Inflammatory macrophage (primary cell): ENCODE data around the gene SUMO3.

Source experiments
- DNase-seq, 2 donors: peaks; one replicate each; pipeline ENCODE4 v3.0.0-alpha.2; 2020 to 2022
- total RNA-seq, 18 experiments: gene quantifications; one replicate each; lab custom pipeline; 2026; ENCODE audit warnings: mixed read lengths in 6 of 18, inconsistent platforms in 2 of 18; lab: John Stamatoyannopoulos, UW

Gene SUMO3
- 39.1 to 122 (median 99.9) reads per million in 18 experiments for total RNA-seq

DNA sequence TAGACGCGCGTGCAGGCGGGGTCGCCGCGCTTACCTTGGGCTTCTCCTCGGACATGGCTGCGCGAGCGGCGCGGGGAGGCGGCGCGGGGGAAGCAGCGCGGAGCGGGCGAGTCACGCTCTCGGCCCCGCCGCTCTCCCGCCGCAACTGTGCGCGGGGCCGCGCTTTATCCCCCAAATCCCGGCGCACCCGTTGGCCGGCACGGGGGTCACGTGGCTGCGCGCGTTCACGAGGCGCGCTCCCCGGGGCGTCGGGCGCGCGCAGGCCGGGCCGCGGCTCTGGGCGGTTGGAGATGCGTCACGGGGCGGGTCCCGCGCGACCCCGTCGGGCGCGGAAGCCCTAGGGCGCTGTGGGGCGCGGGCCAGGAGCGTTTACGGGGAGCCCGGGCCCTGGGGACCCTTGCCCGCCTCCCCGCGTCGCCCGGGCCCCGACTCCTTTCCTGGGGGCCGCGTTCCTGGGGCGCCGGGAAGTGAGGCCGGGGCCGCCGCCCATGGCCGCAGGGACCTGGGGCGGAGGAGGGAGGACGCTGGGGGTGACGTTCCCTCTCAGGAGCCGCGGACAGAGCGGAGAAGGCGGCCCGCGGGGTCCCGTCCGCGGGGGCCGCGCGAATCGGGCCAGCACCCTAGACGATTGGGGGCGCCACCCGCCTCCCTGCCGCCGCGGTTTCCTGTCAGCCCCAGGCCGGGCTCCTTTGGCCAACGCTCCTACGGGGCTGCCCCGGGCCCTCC is at the start of gene SUMO3:
Gene SUMO3, minus strand, starts transcription at position 149 of the 726 bp plus-strand sequence. Its CDS starts 94 bp downstream, at position 55.
- DNase-seq, result peak; percentile 87 to 90

- DNase-seq, result no peak
These were observed 49.6 kb upstream of the SUMO3 start for GRCh38 chr21:44867464-44867863.

GRCh38 chr21:44866780-44867179 is 48.9 kb upstream of the SUMO3 start:
- DNase-seq, result no peak

DNA sequence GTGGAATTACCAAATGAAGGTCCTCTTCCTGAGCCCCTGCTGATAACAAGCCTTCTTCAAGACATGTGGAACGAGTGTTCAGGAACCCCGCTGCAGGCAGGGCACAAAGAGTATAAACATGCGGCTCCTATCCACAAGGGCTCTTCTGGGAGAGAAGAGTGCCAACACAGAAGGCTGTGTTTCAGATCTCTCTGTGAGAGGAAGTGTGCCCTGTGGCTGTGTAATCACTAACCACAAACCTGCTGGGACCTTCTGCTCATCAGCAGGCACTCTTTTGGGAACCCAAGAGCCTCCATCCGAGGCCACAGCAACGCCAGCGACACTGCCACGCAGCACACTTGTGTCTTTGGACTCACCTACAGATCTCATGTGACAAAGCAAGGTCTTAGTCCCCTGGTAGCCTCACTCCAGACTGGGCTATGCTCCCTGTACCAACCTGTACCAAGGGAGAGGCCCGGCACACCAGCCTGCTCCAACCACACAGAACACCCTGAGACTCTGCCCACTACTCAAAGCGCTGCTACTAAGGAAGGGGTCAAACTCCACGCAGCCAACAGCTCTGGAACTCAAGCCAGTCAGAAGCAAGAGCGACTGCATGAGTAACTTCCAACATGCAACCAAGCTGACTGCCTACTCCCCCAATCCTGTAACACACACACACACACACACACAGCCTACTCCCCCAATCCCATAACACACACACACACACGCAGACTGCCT is 47.9 kb upstream of the SUMO3 start:
- DNase-seq, result peak; percentile 68 to 70

DNA sequence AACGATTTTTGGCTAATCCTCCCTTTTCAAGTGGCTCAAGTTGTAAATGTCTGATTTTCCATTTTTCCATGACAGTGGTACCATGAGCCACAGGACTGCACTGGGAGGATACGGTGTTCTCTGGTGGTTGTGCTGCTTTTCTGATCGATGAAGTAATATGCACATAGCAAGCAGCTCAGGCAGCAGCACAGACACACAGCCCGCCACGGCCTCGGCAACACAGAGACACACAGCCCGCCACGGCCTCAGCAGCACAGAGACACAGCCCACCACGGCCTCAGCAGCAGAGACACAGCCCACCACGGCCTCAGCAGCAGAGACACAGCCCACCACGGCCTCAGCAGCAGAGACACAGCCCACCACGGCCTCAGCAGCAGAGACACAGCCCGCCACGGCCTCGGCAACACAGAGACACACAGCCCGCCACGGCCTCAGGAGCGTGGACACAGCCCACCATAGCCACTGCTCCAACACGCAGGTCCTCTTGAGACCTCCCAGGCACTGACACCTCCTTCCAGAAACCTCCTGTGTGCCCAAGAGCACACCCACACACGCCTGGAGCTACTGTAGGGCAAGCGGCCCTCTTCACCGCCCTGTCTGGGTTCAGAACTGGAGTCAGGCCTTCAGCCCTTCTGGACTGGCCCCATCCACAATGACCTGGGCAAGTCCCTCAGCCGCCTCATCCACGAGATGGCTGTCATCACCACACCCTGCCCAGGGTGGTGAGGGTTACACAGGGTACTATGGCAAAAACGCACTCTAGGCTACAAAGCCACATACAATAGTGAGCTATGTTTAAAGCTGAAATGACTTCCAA is 45.2 kb upstream of the SUMO3 start:
- DNase-seq, result no peak

DNA sequence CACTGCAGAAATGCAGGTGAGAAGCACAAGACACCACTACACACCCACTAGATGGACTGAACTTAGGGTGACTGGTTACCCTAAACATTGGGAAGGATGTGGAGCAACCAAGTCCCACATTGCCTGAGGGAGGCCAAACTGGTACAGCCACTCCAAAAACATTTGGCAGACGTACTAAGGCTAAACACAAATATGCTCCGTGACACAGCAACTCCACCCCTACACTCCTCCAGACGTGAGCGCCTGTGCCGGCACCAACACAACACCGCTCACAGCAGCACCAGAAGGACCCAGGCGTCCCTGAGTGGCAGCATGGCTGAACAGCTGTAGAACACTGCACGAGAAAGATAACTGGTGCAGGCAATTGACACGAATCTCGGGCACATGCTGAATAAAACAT is 40.9 kb upstream of the SUMO3 start:
- no peak for DNase-seq

DNA sequence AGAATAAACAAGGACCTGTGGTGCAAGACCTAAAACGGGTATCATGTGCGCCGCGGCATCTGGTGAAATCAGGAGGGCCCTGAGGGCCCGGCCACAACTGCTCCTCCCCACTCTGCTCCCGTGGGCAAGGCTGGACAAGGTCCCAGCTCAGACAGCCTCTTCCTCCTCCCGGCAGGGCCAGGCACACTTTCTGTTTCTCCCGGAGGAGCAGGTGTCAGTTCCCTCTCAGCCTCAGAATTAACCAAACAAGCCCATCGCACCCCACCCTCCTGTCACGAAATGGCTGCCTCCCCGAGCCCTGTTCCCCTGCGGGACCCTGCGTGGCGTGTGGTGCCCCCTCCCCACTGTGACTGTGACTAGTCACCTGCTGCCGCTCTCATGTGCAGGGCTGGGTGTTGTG is 40.4 kb upstream of the SUMO3 start:
- DNase-seq, result no peak

DNA sequence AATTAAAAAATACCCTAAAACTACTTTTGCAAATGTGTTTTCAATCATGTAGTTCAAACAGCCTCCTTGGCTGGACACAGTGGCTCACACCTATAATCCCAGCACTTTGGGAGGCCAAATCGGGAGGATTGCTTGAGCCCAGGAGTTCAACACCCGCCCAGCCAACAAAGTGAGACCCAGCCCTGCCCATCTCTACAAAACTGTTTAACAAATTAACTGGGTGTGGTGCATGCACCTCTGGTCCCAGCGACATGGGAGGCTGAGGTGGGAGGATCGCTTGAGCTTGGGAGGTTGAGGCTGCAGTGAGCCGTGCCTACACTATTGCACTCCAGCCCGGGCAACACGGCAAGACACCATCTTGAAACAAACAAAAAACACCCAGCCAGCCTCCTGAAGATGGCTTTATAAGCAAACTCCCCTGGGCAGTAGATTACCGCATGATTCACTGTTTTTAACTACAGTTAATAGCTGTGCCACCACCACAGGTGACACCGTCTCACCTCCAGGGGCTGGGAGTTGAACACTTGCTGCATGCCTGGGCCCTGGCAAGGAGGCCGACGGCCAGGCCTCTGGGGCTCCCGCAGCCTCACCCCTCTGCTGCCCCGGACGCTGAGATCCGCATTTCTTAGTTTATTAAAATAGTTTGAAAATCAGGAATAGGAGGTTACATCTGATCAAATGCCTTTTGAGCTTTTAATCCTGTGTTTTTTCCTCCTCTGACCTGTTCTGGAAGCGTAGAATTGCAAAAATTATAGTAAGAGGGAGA is 39.4 kb upstream of the SUMO3 start:
- DNase-seq, result no peak

DNA sequence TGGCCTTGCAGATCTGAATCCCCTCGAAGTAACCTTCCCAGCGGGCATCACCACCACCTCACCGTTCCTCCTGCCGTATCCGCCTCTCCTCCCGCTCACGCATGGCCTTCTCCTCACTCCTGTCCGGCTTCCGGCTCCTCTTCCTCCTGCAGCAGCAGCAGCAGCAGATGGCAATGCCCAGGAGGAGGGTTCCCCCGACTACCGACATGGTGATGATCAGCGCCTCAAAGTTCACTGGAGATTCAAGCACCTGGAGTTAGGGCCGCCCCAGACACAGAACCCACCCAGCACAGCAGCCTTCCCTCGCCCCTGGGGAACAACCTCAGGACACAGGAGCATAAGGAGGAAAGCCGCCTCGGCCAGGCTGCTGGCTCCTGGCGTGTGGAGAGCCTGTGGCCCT is 38.3 kb upstream of the SUMO3 start:
- no peak for DNase-seq

DNA sequence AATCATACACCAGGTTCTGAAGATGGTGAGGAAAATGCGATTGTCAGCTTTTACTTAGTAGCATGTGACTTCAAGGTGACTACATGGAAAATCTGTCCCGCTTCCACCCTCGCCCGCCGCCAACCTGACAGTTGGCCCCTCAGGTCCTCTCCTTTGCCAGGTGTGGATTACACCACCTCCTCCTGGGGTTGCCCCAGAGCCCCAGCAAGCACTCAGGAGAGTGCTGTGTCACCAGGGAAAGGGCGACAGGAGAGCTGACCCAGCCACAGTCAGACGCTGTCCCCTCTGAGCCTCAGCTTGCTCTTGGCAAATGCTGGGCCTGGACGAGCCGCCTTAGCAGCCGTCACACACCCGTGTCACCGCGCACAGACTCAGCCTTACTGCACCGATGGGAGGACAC is 37.7 kb upstream of the SUMO3 start:
- no peak for DNase-seq

- DNase-seq, result peak in 1 of 2 donors; percentile 16
These were observed 37.0 kb upstream of the SUMO3 start for GRCh38 chr21:44854664-44855446.

DNA sequence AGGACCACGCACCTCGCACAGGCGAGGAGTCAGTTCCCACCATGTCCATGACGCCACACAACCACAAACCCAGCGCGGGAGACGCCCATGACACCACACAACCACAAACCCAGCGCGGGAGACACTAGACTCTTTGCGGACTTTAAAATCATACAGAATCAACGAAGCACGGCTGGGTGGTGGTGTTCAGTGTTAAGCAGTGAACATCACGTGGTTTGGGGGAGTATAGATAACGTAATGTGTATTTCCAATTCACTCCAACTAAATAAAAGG is 36.5 kb upstream of the SUMO3 start:
- DNase-seq, result no peak

DNA sequence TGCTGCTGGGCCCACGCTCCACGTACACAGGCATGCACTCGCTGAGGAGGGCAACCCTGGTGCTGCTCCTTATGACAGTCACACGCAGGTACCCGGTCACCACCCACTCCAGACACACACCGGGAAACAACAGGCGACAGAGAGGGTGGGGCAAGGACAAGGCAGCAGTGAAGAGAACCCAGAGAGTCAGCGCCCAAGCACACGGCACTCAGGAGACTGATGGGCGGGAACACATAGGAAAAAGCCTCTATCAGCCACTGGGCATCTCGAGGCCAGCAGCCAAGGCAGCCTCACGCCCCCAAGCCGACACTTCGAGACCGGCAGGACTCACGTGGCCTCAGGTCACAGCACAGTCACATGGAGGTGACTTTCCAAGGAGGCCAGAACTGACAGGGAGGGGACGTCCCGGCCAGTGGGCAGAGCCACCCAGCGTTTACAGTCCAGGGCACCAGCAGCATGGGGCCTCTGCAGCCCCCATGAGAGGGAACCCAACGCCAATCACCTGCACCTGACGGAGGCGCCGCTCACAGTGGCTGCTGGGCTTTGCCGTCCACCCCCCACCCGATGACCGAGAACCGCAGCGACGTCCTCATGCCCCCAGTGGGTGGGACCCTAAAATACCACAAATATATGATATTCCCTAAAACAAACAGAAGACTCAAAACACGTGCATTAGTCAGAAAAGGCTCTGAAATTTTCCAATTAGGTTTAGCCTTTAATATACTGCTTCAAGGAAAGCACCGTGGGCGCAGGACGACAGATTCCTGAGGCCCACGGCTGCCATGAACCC is 35.9 kb upstream of the SUMO3 start:
- DNase-seq, result no peak

DNA sequence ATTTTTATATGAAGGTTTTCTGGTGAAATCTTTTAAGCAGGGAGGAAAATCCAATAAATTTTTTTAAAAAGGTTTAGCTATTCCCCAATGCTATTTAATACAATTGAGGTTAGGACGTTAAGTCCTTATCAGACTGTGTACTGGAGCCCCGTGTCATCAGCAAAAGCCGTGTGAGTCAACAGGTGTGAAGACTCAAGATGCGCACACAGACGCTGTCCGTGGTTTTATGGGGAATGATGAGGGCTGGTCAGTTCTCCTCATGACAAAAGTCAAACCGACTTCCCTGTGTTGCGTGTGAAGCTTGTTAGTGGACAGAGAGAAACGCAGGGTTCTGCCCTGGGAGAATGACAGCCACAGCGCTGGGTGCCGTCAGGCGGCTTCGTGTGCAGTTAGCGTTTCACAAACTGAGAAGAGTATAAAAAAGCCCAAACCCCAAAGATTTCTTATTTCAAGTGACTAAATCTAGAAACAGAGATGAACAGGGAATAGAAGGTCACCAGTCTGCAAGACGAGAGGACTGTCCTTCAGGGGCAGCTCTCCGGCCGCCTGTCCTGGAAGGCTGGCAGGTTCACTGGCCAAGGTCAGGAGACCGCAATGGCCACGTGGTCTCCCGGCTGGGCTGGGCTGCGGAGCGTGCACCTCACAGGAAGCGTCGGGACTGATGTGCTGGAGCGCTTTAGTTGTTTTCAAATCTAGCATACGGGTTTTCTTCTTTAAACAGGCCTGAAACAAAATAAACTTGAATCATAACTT is 33.2 kb upstream of the SUMO3 start:
- no peak for DNase-seq

- DNase-seq, result no peak
These were observed 32.4 kb upstream of the SUMO3 start for GRCh38 chr21:44850208-44850800.

DNA sequence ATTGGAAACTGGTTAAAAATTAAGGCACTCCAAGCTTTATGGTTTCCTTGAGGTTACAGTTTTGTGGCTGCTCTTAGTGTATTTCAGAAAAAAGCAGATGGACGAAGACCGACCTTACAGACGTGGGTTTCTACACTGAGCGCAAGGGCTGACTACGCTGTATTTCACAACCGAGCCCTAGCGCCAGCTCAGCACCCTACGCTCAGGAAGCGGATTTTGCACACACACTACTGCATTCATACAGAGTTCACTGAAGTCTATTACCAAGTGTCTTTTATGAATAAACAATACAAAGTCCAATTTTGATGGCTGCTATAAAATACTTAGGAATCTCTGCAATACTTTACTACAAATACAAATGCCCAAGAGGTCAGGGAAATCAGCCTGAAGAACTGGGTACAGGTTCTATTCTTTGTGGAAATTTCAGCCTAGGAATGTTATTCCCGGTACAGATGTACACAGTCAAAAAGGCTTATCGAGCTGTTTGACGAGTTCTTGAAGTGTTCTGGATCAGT is 31.8 kb upstream of the SUMO3 start:
- DNase-seq, result peak; percentile 75 to 91

GRCh38 chr21:44848821-44849521 is 31.1 kb upstream of the SUMO3 start:
- DNase-seq, result no peak

- DNase-seq, result no peak
These were observed 29.6 kb upstream of the SUMO3 start for GRCh38 chr21:44847261-44848056.
